PC-9 (cell line): Measurements from ENCODE around the gene KCNQ1OT1.

Experiments
- EZH2 ChIP-seq: fragments of 200-600 bp; sonication (generic); IDR thresholded peaks from 2 replicates; pipeline ENCODE4 v1.8.0; 2017; ENCODE audit warnings: antibody characterized with exemption, low read depth
- TF ChIP-seq, protein P1 (sequence below): fragments of 200-600 bp; sonication (generic); conservative IDR thresholded peaks from 2 replicates; pipeline ENCODE4 v1.6.1; 2017; ENCODE audit warnings: mixed run types, antibody characterized with exemption, mild to moderate bottlenecking, moderate library complexity

GRCh38 chr11:2656859-2657258, 42.9 kb downstream of the KCNQ1OT1 start:
- TF ChIP-seq, protein P1, sequence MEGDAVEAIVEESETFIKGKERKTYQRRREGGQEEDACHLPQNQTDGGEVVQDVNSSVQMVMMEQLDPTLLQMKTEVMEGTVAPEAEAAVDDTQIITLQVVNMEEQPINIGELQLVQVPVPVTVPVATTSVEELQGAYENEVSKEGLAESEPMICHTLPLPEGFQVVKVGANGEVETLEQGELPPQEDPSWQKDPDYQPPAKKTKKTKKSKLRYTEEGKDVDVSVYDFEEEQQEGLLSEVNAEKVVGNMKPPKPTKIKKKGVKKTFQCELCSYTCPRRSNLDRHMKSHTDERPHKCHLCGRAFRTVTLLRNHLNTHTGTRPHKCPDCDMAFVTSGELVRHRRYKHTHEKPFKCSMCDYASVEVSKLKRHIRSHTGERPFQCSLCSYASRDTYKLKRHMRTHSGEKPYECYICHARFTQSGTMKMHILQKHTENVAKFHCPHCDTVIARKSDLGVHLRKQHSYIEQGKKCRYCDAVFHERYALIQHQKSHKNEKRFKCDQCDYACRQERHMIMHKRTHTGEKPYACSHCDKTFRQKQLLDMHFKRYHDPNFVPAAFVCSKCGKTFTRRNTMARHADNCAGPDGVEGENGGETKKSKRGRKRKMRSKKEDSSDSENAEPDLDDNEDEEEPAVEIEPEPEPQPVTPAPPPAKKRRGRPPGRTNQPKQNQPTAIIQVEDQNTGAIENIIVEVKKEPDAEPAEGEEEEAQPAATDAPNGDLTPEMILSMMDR, result no peak
- no peak for TF ChIP-seq EZH2
